Ectodermal cell (in vitro differentiated cells): Measurements from ENCODE around the gene TMEM266.
"Not testable (repeated sequence)": the region's sequence is repeated elsewhere in the genome, so short reads cannot be mapped to it uniquely, and the experiment has no call there.

Experiments used
- H3K27ac ChIP-seq: 2 replicates; pipeline ENCODE4 v1.7.0; 2013; ENCODE audit warnings: mild to moderate bottlenecking, low read depth, low read length; ENCODE audit not compliant: insufficient read depth, poor library complexity, severe bottlenecking
- H3K27me3 ChIP-seq: 2 replicates; pipeline ENCODE4 v1.7.0; 2013; ENCODE audit warnings: mild to moderate bottlenecking, low read length; ENCODE audit not compliant: insufficient read depth, control insufficient read depth, poor library complexity, severe bottlenecking
- H3K36me3 ChIP-seq: one replicate; pipeline ENCODE4 v1.7.0; 2013; ENCODE audit warnings: low read length; ENCODE audit not compliant: control insufficient read depth, insufficient read depth
- H3K4me1 ChIP-seq: one replicate; pipeline ENCODE4 v1.7.0; 2013; ENCODE audit warnings: low read length; ENCODE audit not compliant: control insufficient read depth, insufficient read depth
- H3K4me3 ChIP-seq: 2 replicates; pipeline ENCODE4 v1.7.0; 2013; ENCODE audit warnings: low read depth, low read length, control low read depth; ENCODE audit not compliant: insufficient read depth
- H3K9me3 ChIP-seq: 2 replicates; pipeline ENCODE4 v1.7.0; 2013; ENCODE audit warnings: mild to moderate bottlenecking, low read length, moderate library complexity; ENCODE audit not compliant: control insufficient read depth
- WGBS, 2 experiments: methylation state at CpG; one replicate each; pipeline ENCODE4 v1.1.7; 2013; ENCODE audit warnings: missing lambda C conversion rate in 2 of 2; 5-methylcytosine and 5-hydroxymethylcytosine counted together

TMEM266 gene

GRCh38 chr15:76038512-76038911 is 21.3 kb upstream of the TMEM266 start:
- no peaks in the 10 kb centered on the region for H3K36me3 ChIP-seq
- no peaks in the 10 kb centered on the region for H3K27me3 ChIP-seq
- no peak overlapping the region for H3K4me3 ChIP-seq
- WGBS, 2 experiments, result 91 to 97% methylated on average over 1 of the region's 1 CpG
- no peak overlapping the region for H3K27ac ChIP-seq
- peaks cover 15% of the 10 kb centered on the region for H3K4me1 ChIP-seq
- no peaks in the 10 kb centered on the region for H3K9me3 ChIP-seq

- H3K4me1 ChIP-seq, H3K4me3 ChIP-seq, H3K36me3 ChIP-seq, H3K9me3 ChIP-seq, H3K27ac ChIP-seq: not testable (repeated sequence)
- WGBS, 2 experiments, result 95 to 96% methylated on average over 10 of the region's 10 CpGs
- peaks cover 15% of the 10 kb centered on the region for H3K27me3 ChIP-seq
These were observed 5.6 kb upstream of the TMEM266 start for GRCh38 chr15:76054201-76054600.

GRCh38 chr15:76056931-76057330 is 2.9 kb upstream of the TMEM266 start:
- Histone ChIP-seq H3K4me1 (no peaks in the 10 kb centered on the region), H3K27ac (no peak overlapping the region), H3K36me3 (no peaks in the 10 kb centered on the region), H3K9me3 (no peaks in the 10 kb centered on the region), H3K4me3 (no peak overlapping the region), H3K27me3 (peaks cover 37% of the 10 kb centered on the region)
- WGBS, 2 experiments, result 55 to 61% methylated on average over 3 of the region's 3 CpGs

- no peak overlapping the region for H3K4me3 ChIP-seq
These were observed 2.3 kb upstream of the TMEM266 start for GRCh38 chr15:76057332-76058000.

GRCh38 chr15:76058714-76059319 is 968 bp upstream of the TMEM266 start:
- Histone ChIP-seq H3K36me3 (no peaks in the 10 kb centered on the region), H3K9me3 (no peaks in the 10 kb centered on the region), H3K4me1 (no peaks in the 10 kb centered on the region), H3K27ac (no peak overlapping the region), H3K27me3 (peaks cover 37% of the 10 kb centered on the region), H3K4me3 (peak overlapping the region; percentile 62)
- 21 to 23% methylated on average over 18 of the region's 18 CpGs for WGBS, 2 experiments

More at GRCh38 chr15:76057332-76058000, 2.3 kb upstream of the TMEM266 start:
- no peaks in the 10 kb centered on the region for H3K9me3 ChIP-seq
- H3K27ac ChIP-seq, result no peak overlapping the region
- H3K4me1 ChIP-seq, result no peaks in the 10 kb centered on the region
- peaks cover 37% of the 10 kb centered on the region for H3K27me3 ChIP-seq
- no peaks in the 10 kb centered on the region for H3K36me3 ChIP-seq
- 8 to 9% methylated on average over 3 to 6 of the region's 7 CpGs for WGBS, 2 experiments

- H3K4me1 ChIP-seq, result peaks cover 5% of the 10 kb centered on the region
- peaks cover 37% of the 10 kb centered on the region for H3K27me3 ChIP-seq
- H3K9me3 ChIP-seq, result no peaks in the 10 kb centered on the region
- WGBS, 2 experiments, result 32 to 35% methylated on average over 20 of the region's 20 CpGs
- peak overlapping the region; percentile 36 for H3K4me3 ChIP-seq
- H3K27ac ChIP-seq, result no peak overlapping the region
- no peaks in the 10 kb centered on the region for H3K36me3 ChIP-seq
These were observed 569 bp downstream of the TMEM266 start for GRCh38 chr15:76060118-76060989.

GRCh38 chr15:76061700-76062099 is 1.9 kb downstream of the TMEM266 start:
- peaks cover 7% of the 10 kb centered on the region for H3K4me1 ChIP-seq
- H3K27me3 ChIP-seq, result peaks cover 37% of the 10 kb centered on the region
- WGBS, 2 experiments, result 93 to 99% methylated on average over 5 of the region's 5 CpGs

GRCh38 chr15:76062286-76062685 is 2.5 kb downstream of the TMEM266 start:
- Histone ChIP-seq H3K36me3 (no peaks in the 10 kb centered on the region), H3K27me3 (peaks cover 37% of the 10 kb centered on the region), H3K27ac (no peak overlapping the region), H3K9me3 (no peaks in the 10 kb centered on the region), H3K4me1 (peaks cover 7% of the 10 kb centered on the region), H3K4me3 (no peak overlapping the region)
- 86 to 88% methylated on average over 3 of the region's 3 CpGs for WGBS, 2 experiments

More at GRCh38 chr15:76061700-76062099, 1.9 kb downstream of the TMEM266 start:
- H3K4me3 ChIP-seq, result no peak overlapping the region
- H3K27ac ChIP-seq, result no peak overlapping the region
- no peaks in the 10 kb centered on the region for H3K9me3 ChIP-seq
- no peaks in the 10 kb centered on the region for H3K36me3 ChIP-seq

- Histone ChIP-seq H3K27ac (no peak overlapping the region), H3K27me3 (peaks cover 21% of the 10 kb centered on the region), H3K4me1 (peaks cover 7% of the 10 kb centered on the region), H3K9me3 (no peaks in the 10 kb centered on the region), H3K36me3 (no peaks in the 10 kb centered on the region), H3K4me3 (no peak overlapping the region)
- WGBS, 2 experiments, result 43 to 46% methylated on average over 2 to 3 of the region's 3 CpGs
These were observed 4.6 kb downstream of the TMEM266 start for GRCh38 chr15:76064375-76064774.

- H3K9me3 ChIP-seq, result no peaks in the 10 kb centered on the region
- H3K4me3 ChIP-seq, result no peak overlapping the region
- 70 to 73% methylated on average over 6 of the region's 6 CpGs for WGBS, 2 experiments
- H3K27ac ChIP-seq, result no peak overlapping the region
- peaks cover 7% of the 10 kb centered on the region for H3K4me1 ChIP-seq
- H3K36me3 ChIP-seq, result no peaks in the 10 kb centered on the region
- peaks cover 17% of the 10 kb centered on the region for H3K27me3 ChIP-seq
These were observed 5.5 kb downstream of the TMEM266 start for GRCh38 chr15:76065245-76065644.
